GM21717 (cell line): ENCODE results near the gene RAB36.

Experiments used
- ATAC-seq: cut with Tn5 transposase; IDR thresholded peaks from one replicate; pipeline ENCODE4 v1.9.1; 2021; ENCODE audit warnings: mild to moderate bottlenecking, moderate library complexity; ENCODE audit not compliant: unreplicated experiment

The RAB36 gene

DNA sequence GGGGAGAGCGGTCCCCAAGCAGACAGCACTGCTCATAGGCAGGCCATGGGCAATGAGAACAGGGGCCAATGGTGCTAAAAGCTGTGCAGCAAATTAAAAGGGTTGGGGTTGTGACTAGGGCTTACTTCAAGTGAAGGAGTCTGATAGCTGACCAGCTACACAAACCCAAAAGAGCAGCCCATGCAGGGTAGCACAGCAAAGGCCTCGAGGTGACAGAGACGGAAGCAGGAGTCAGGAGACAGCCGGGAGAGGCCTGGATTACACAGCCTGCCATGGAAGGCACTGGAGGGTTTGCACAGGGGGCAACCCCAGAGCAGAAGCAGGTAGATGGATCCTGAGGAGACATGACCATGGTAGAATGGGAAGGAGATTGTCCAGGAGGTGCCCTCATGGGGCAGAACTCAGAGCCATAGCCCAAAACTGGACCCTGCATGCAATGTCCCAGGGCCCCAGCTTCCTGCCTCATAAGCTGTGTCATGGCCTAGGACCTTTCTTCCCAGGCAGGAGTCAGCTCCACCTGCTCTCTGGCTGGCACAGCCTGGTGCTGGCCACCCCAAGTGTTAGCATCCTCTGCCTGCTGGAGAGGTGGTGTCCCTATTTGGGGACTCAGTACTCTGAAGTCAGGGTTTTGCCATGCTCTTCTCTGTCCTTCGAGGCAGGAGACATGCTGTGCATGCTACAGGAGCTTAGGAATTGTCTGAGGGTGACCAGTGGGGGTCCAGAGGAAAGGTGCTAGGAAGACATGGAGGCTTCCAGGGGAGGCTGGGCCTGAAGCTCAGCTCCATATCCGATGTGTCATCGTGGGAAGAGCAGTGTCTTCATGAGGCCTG, 36.8 kb upstream of the RAB36 start:
- no peak for ATAC-seq

DNA sequence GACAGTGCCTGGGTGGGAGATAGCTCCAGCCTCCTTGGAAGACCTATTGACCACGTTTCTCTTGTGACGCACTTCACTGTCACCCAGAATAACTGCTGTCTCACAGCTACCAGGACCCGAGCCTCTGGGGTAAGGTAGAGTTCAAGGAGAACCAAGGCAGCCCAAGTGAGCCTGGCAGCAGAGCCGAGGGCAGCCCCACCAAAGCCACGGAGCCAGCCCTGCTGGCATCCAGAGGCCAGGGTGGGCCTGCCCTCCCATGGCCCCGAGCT, 36.3 kb upstream of the RAB36 start:
- no peak for ATAC-seq

DNA sequence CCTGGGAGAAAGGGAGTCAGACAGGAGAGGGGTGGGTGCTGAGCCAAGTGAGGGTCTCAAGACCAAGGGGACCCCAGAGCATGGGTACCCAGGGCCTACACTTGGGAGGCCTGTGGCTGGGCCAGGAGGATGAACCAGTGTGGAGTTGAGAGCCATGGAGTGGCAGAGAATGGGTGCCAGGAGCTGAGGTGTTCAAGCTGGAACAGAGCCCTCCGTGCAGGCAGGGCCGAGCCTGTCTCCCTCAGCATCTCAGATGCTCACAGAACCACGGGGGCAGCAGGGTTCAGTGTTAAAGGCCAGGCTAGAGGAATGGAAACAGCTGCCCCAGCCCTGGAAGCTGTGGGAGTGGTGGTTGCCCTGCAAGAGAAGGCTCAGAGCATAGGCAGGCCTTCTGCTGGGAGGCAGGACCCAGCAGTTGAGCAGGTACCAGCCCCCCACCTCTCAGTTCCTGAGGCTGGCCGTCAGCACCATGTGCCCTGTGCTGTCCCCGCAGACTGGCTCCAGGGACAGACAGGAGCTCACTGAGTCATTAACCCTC, 35.8 kb upstream of the RAB36 start:
- no peak for ATAC-seq

DNA sequence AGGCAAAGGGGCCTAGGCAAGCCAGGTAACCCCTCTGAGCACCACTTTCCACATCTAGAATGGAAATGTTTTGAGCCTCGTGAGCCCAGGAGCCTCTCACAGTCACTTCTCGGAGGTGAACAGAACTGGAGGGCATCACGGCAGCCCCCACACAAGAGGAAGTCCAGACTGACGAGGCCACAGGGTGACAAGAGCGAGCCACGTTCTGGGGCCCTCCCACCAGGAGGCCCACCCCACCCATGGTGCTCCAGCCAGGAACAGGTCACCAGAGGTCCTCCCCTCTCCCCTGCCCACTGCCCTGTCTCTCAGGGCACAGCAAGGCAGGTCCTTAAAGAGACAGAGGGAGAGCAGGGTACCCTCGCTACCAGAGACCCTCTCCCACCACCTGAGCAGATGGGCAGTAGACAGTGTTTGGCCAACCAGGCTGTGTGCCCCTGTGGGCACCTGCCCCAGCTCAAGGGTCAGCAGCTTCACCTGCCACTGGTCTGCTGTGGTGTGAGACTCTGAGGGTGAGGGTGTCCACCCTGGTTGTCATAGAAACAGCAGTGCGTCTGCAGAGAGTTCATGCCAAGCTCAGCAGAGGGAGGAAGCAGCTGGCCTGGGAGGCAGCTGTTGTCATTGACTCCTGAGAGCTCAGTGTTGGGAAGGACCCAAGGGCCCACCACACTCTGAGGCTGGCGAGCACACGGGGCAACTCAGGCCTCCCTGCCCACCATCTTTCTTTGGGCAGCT, 34.9 kb upstream of the RAB36 start:
- no peak for ATAC-seq

DNA sequence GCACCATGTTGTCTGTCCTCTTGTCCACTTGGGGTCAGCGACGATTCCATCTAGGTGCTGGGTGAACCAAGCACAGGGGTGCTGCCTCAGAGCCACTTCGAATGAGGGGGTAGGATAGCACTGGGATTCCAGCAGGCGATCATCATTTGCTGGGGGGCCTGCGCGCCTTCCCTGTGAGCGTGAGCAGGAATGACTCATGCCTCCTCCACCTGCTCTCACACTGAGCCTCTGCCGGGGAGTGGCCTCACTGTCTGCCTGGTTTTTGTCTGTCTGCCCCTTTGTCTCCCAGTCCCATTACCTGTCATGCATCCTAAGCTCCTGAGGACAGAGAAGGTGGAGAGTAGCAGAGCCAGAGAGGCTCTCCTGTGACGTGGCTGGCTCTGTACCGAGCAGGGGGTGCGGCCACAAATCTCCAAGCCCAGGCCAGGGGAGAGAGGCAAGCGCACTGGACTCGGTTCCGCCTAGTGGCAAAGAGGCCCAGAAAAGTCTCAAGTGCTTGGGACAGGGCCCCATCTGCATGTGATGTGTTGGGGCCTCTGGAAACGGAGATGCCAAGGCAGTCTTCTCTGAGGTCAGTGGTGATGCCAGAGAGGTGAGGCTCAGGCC, 34.3 kb upstream of the RAB36 start:
- ATAC-seq: no peak

DNA sequence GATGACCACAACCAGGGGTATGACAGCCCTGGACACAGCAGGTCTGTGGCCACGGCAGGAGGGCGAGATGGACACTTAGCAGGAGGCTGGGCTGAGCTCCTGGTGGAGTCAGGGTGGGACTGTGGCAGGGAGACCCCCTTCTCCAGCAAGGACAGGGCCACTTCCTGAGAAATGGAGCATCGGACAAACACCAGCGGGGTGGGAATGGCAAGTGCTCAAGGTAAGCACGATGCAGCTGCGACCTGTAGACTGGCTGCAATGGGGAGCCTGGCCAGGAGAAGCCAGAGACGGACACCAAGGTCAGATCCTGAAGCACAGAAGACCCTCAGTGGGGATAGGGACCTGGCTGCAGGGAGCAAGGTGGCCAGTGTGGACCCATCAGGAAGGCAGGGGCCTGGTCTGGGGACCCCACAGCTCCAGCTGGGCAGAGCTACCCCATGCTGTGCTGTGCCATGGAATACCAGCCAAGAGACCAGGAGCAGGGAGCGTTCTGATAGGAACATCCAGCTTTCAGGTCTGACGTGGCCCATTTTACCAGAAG, 32.7 kb upstream of the RAB36 start:
- ATAC-seq: no peak

DNA sequence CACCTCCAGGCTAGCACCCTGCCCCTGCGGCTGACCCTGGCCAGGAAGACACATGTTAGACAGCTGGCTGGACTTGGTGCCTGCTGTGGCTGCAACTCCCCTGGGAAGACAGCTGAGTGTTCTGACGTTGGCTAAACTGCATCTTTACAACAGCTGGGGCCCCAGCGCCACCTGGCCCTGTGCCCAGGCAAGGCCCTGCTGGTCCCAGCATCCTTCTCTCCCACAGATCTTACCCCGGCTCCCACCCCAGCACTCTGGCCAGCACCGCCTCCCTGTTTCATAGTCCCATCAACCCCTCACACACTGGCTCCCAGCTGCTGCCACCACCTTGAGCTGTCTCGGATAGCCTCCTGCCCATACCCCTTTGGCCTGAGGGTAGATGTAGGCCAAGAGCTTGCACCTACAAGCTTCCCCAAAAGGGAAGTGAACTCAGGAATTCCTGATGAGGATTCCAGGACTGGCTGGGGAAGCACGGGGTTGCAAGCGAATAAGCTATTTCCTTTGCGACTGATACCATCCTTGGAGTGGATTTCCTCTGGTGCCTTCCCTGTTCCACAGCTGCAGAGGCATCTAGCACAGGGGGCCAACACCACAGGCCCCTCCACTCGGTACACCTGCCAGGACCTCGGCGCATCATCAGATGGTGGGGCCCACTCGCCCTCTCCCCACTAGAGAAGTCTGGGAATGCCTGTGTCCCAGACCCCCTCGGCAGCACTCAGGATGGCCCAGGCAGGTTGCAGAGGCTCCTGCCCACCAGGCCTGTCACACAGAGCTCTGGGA, 32.0 kb upstream of the RAB36 start:
- no peak for ATAC-seq

DNA sequence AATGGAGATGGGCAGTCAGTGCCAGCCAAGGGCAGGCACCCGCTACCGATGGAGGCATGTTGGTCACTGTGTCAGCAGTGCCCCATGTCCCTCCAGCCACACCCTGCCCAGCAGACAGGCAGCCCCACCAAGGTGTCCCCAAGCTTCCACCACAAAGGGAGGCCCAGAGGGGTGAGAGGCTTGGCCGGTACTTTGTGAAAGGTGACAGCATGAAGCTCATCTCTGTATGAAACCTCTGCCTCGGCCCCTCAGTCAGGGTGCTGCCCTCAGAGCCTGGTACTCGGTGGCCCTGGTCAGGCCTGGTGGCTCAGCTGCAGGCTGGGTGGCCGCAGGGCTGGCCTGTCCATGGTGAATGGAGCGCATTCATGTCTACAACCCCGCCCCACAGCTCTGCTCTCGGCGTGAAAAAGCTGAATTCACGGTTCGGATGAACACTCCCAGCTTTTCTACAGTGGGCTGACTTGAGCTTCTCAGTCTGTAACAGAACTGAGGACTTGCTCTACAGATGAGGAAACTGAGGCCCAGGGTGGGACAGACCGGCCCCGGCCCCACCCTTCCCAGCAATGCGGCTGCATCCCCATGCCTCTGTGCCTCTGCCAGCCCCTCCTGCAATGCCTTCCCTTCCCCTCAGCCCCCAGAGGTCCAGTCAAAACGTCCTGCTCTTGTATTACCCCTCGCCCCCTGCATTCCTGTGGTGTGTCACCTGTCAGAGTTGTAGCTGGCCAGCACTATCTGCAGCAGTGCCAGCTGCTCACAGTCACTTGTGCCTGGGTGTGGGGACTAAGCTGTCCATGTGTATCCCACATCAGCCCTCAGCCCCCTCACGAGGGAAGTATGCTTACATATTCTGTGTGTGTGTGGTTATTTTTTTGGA, 31.2 kb upstream of the RAB36 start:
- no peak for ATAC-seq

DNA sequence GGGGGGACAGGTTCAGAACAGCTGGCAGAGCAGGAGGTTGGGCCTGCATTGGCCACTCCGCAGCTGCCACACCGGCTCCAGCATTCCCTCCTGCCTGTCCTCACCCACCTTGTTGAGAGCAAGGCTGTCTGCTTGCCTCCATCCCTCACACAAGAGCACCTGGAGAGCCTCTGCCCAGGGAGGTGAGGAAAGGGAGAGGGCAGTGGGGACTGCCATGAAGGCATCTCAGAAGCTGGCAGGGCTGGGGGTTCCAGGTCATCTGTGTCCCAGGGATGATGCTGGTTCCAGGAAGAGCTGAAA, 30.6 kb upstream of the RAB36 start:
- ATAC-seq: no peak

DNA sequence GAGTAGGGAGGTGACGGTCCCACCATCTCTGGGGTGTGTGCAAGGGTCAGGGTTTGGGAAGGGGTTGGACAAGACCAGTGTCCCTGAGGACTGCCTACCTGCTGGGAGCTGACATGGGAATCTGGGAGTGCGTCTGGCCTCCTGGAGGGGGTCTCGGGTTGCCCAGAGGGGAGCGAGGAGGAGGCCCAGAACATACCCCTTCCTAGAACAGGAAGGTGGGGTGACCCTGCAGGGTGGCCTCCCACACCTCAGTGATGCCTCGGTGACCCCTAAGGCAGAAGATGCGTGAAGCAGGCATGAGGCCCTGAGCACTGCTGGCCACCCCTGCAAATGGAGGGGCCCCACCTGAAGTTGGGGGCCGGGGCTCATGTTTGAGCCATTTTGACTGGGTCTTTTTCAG, 29.9 kb upstream of the RAB36 start:
- ATAC-seq: no peak

DNA sequence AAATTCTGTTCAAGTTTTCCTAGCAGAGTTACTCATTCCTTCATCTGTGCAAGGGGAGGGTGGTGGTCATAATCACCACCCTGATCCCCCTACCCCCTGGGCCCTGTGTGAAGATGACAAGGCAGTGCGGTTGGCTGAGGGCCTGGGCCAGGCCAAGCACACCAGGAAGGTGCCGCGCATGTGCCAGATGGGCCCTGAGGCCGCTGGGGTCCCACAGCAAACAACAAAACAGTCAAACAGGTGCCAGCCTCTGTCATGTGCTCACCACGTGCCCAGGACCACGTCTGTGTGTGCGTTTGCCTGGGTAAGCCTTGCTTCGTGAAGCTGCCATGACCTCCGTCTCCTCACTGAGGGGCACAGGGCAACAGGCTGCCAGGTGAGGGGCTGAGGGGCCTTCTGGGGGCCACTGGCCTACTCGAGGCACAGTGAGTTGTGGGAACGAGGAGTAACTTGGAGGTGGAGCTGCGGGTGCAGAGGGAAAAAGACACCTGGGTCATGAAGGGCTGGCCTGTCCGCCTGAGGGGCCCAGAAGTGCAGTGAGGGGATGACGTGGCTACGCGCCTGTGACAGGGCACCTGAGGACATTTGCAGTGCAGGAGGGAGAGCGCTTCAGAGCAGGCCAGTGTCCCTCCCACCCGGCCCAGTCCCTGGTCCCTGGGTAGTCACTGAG, 29.3 kb upstream of the RAB36 start:
- no peak for ATAC-seq

DNA sequence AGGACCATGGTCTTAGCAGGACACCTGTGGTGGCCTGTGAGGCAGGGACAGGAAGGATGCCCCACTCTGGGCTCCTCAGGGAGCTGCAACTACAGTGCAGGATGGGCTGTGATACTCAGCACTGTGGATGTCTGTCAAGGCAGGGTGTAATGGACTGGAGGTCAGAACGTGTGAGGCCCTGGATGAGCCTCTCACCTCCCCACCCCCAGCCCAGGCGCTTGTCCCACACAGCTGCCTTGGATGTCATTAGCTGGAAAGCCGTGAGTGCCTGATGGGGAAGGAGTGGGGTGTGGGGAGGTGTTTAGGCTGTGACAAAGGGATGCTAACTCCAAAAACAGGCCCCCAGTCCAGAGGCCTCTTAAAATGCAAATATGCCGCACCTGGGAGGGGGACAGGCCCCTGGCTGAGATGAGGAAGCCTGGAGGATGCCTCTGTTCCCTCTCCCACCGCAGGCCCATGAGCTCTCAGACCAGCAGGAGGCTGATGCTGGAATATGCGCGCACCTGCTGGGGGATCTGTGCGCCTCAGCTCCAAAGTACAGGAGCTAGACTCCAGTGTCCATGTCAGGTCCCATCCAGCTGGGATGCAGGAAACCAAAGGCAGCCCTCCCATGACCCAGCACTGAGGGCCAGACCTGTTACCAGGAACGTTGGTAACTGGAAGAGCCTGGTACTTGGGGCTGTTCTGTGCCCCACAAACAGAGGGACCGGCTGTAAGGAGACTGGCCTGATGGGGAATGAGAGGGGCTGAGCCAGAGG, 28.6 kb upstream of the RAB36 start:
- ATAC-seq: no peak

DNA sequence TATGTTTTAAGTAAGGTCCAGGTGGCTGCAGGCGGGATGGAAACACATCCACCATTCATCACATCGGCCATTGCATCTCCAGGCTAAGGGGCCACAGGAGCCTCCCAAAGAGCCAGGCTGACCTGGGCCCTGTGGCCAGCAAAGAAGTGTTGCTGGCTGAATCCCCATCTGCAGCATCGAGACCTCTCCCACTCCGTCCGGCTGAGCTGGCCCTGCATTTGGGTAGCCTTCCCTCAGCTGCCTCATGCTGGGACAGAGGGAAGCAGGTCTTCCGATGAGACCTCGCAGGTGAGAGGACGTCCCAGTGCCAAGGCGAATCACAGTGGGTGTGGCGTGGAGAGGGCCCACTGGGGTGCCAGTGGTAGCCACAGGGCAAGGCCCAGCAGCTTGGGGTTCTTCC, 28.0 kb upstream of the RAB36 start:
- ATAC-seq: no peak

DNA sequence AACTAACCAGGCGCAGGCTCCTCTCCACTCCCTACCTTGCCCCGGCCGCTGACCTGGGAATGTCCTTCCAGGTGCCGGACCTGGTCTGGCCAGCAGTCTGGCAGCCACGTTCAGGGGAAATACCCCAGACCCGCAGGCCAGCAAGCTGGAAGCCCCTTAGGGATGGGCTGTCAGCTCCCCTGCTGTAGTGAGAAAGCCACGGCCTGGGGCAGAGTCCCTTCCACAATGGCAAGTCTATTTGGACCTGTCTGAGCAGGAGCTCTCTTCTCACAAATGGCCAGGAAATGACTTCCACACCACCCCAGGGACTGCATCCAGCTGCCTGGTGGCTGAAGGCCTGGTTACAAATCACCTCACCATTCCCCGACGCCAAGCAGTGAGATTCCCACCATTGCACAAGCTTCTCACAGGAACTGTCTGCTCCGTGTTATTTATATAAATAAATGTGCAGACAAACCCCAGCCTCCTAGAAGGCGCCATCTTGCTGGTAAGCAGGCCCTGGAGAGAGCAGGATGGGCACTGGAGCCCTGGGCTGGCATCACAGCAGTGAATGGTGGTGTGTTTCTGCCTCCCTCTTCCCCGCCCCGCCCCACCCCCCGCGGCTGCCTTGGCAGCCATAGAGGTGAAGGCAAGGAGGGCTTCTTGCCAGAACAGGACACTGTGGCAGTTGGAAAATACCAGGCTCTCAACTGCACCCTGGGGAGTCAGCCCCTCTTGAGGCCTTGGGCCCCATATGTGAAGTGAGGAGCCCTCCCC, 27.2 kb upstream of the RAB36 start:
- no peak for ATAC-seq

DNA sequence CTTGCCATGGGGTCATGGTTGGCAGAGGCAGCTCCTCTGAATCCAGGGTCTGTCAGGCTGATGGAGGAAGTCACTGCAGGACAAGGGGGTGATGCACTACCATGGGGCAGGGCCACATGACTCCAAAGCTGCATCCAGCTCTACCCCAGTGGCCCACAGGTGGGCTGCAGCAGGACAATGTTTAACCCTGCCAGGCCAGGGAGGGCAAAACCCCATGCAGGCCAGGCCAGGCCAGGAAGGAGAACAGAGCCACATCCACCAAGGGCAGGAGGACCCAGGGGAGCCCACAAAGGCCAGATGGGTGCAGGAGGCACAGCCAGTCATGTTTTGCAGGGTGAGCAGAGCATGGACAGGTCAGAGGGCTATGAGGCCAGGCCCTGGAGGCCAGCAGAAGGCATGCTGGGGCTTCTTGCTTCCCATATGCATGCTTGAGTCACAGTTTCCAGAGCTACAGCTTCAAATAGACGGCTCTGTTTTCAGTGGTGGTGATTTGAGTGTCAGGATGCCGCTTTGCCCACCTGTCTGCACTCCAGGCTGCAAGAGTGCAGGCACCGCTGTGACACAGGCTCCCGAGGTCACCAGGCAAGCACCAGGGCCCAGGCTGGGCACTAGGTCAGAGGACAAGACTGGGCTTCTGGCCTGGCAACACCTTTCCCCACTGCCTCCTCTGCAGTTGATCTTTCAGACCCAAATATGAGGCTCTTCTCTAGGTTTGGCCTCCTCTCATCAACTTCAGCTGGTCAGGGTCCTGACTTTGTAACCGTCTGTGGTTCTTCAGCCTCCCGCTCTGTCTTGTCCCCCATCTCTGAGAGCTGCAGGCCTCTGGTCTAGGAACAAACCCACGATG, 26.4 kb upstream of the RAB36 start:
- no peak for ATAC-seq

DNA sequence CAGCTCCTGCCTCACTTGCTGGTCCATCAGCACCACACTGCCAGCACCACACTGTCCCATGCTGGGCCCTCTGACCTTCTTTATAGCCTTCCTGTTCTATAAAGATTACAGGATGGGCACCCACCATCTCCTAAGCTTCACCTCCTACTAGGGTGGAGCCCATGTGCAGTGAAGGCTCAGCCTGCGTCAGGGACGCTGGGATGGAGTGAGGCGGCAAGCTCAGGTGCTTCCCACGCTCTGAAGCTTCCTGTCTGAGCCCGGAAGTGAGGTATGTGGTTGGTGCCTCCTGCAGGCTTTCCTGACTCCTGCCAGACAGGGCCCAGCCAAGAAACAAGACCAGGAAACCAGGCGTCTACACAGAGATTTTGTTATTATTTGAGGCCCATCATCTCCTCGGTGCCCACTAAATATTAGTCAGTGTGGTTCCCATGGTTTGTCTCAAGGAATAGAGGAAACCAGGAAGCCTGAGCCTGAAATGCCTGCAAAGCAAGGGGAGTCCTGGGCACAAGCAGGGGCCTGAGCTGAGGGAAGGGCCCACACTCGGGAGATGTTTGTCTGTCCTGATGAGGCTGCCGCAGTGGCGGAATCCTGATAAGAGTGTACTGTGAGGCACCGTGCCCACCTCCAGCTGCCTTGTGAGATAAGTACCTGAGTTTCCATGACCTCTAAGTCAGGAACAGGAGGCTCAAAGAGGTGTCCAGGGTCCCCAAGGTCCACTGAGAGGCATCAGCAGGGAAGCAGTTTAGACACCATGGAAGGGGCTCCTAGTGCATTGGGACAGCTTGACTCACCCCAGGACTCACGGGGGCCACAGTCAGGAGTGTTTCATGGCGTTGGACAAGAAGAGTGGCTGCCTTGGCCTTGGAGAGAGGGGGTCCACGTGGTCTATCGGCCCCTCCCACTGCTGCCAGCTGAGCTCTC, 25.5 kb upstream of the RAB36 start:
- ATAC-seq: no peak
